Muscle layer of duodenum (tissue), 2 donors: ENCODE measurements around the gene DIPK1C.
"Not testable (repeated sequence)": the region's sequence is repeated elsewhere in the genome, so short reads cannot be mapped to it uniquely, and the experiment has no call there.

ENCODE experiments used
- H3K27ac ChIP-seq: one replicate; pipeline ENCODE4 v1.7.0; 2013; ENCODE audit warnings: mild to moderate bottlenecking, low read length
- H3K27me3 ChIP-seq: one replicate; pipeline ENCODE4 v1.7.0; 2013; ENCODE audit warnings: low read depth, mild to moderate bottlenecking, control low read depth, low read length
- H3K36me3 ChIP-seq, 2 donors: one replicate each; pipeline ENCODE4 v1.7.0; 2013; ENCODE audit warnings: low read length in 2 of 2, control low read depth in 1 of 2, mild to moderate bottlenecking in 1 of 2; ENCODE audit not compliant: insufficient read depth in 2 of 2, control insufficient read depth in 1 of 2
- H3K4me1 ChIP-seq, 2 donors: one replicate each; pipeline ENCODE4 v1.7.0; 2013; ENCODE audit warnings: low read length in 2 of 2, mild to moderate bottlenecking in 2 of 2, control low read depth in 1 of 2, moderate library complexity in 1 of 2; ENCODE audit not compliant: insufficient read depth in 2 of 2, control insufficient read depth in 1 of 2
- H3K4me3 ChIP-seq, 2 donors: one replicate each; pipeline ENCODE4 v1.7.0; 2013; ENCODE audit warnings: low read length in 2 of 2, low read depth in 1 of 2, mild to moderate bottlenecking in 1 of 2
- H3K9me3 ChIP-seq, 2 donors: one replicate each; pipeline ENCODE4 v1.7.0; 2013; ENCODE audit warnings: low read length in 2 of 2, control low read depth in 1 of 2, mild to moderate bottlenecking in 1 of 2; ENCODE audit not compliant: control insufficient read depth in 1 of 2
- donor health status: healthy.

DIPK1C gene

DNA sequence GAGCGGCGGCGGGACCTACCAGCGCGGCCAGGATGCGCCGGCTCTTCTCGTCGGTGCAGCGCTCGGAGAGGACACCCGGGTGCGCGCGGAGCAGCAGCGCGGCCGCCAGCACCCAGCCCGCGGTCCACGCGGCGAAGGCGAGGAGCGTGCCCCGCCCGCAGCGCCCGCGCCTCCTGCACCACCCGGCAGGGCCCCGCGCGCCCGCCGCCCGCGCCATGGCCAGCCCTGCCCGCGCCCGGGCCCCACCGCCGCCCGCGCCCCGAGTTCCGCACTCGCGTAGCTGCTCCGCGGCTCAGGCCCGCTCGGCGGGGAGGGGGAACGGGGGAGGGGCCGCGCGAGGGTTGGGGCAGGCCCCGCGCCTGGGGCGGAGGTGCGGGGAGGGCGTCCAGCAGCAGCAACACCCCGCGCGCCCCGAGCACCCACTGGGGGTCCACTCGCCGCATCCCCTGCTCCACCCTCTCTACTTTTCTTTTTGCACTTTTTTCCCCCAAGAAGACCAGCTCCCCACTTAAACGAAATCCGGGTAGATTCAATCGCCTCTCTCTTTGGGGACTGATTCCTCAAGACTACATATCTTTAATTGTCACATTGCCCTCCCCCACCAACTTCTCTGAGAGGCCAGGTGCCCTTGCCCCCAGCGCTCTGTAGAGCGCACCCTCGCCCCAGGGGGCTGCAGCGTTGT lies at the start of gene DIPK1C:
DIPK1C (minus strand) TSS at position 266 of the 682 bp plus-strand sequence; CDS start at position 217, 49 bp downstream.
- no peaks in the 10 kb centered on the region for H3K36me3 ChIP-seq
- no peaks in the 10 kb centered on the region for H3K9me3 ChIP-seq
- H3K4me3 ChIP-seq = peak within 1 kb of the TSS in 1 of 2 donors; percentile 65
- H3K4me1 ChIP-seq = peaks cover 0 to 20% of the 10 kb centered on the region in 2 donors
- peaks cover 26% of the 10 kb centered on the region for H3K27me3 ChIP-seq
- no peak within 1 kb of the TSS for H3K27ac ChIP-seq

- Histone ChIP-seq H3K4me3 (peak overlapping the region in 1 of 2 donors; percentile 13), H3K27ac (no peak overlapping the region), H3K4me1 (no peaks in the 10 kb centered on the region), H3K9me3 (no peaks in the 10 kb centered on the region), H3K36me3 (peaks cover 68 to 77% of the 10 kb centered on the region in 2 donors), H3K27me3 (no peaks in the 10 kb centered on the region)
Measured at GRCh38 chr18:74506448-74507084, 49.5 kb upstream of the DIPK1C start.

DNA sequence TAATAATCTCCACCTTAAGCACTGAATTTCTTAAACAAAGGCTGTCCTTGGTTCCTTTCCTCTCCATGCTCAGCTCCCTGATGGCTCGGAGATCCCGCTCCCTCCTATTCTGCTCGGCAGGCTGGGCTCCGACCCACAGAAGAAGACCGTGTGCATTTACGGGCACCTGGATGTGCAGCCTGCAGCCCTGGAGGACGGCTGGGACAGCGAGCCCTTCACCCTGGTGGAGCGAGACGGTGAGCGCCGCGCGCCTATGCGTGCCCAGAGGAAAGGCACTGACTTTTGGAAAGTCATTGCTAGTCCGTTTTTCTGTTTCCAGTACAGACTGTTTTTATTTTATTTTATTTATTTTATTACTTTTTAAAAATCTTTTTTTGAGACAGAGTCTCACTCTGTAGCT lies 48.7 kb upstream of the DIPK1C start:
- H3K4me1 ChIP-seq = no peaks in the 10 kb centered on the region
- H3K4me3 ChIP-seq = no peak overlapping the region
- H3K9me3 ChIP-seq = no peaks in the 10 kb centered on the region
- H3K27ac ChIP-seq = no peak overlapping the region
- H3K27me3 ChIP-seq = no peaks in the 10 kb centered on the region
- H3K36me3 ChIP-seq = peaks cover 70 to 77% of the 10 kb centered on the region in 2 donors

DNA sequence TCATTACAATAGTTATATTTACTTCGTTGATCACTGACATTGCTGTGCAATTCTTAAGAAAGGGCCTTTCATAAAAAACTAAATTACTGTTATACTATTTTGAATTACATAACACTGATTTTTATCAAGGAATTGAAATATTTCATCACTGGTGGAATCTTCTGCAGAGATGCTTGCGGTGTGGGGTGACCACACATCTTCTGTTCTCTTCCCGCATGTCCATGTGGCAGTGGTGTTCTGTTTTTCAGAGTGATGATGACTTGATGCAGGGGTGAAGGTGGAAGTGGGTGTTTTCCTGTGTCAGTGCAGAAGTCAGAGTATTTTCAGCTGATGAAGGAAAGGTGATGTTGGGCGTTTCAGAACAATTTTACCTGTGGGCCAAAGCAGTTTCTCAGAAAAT lies 46.0 kb upstream of the DIPK1C start:
- H3K27me3 ChIP-seq = no peaks in the 10 kb centered on the region
- no peaks in the 10 kb centered on the region for H3K9me3 ChIP-seq
- H3K36me3 ChIP-seq = peaks cover 51 to 56% of the 10 kb centered on the region in 2 donors
- H3K4me3 ChIP-seq = no peak overlapping the region
- H3K4me1 ChIP-seq = peaks cover 4 to 12% of the 10 kb centered on the region in 2 donors
- H3K27ac ChIP-seq = no peak overlapping the region

GRCh38 chr18:74501386-74501785 lies 44.3 kb upstream of the DIPK1C start:
- Histone ChIP-seq H3K4me1 (peaks cover 17 to 19% of the 10 kb centered on the region in 2 donors), H3K27ac (peak overlapping the region; percentile 71), H3K36me3 (peaks cover 33 to 40% of the 10 kb centered on the region in 2 donors)

GRCh38 chr18:74500774-74501173 lies 43.7 kb upstream of the DIPK1C start:
- not testable (repeated sequence) for H3K9me3 ChIP-seq, H3K27me3 ChIP-seq, H3K4me3 ChIP-seq
- Histone ChIP-seq H3K27ac (peak overlapping the region; percentile 85), H3K36me3 (peaks cover 33 to 39% of the 10 kb centered on the region in 2 donors), H3K4me1 (peaks cover 17 to 19% of the 10 kb centered on the region in 2 donors)

More at GRCh38 chr18:74501386-74501785, 44.3 kb upstream of the DIPK1C start:
- H3K4me3 ChIP-seq = no peak overlapping the region
- no peaks in the 10 kb centered on the region for H3K27me3 ChIP-seq
- H3K9me3 ChIP-seq = no peaks in the 10 kb centered on the region

GRCh38 chr18:74500372-74500771 lies 43.3 kb upstream of the DIPK1C start:
- H3K27ac ChIP-seq = peak overlapping the region; percentile 85
- H3K27me3 ChIP-seq = no peaks in the 10 kb centered on the region
- no peaks in the 10 kb centered on the region for H3K9me3 ChIP-seq
- H3K36me3 ChIP-seq = peaks cover 33 to 39% of the 10 kb centered on the region in 2 donors
- peak overlapping the region in 1 of 2 donors; percentile 63 for H3K4me3 ChIP-seq
- peaks cover 17 to 19% of the 10 kb centered on the region in 2 donors for H3K4me1 ChIP-seq

DNA sequence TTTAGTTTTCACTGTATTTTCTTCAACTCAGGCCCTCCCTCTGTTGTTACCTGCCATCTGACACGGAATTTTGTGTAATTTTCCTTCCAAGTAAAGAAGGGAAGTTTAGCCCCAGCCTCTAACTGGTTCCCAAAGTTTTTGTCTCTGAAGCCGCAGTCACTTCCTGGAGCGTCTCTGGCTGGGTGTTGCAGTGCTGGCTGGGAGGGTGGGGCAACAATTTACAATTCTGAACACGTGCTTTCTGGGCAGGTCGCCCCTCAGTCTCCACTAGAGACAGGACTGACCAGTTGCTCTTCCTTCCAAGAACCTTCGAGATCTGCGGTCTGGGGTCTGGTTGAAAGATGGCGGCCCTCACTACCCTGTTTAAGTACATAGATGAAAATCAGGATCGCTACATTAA lies 42.5 kb upstream of the DIPK1C start:
- H3K4me1 ChIP-seq = peaks cover 17 to 19% of the 10 kb centered on the region in 2 donors

DNA sequence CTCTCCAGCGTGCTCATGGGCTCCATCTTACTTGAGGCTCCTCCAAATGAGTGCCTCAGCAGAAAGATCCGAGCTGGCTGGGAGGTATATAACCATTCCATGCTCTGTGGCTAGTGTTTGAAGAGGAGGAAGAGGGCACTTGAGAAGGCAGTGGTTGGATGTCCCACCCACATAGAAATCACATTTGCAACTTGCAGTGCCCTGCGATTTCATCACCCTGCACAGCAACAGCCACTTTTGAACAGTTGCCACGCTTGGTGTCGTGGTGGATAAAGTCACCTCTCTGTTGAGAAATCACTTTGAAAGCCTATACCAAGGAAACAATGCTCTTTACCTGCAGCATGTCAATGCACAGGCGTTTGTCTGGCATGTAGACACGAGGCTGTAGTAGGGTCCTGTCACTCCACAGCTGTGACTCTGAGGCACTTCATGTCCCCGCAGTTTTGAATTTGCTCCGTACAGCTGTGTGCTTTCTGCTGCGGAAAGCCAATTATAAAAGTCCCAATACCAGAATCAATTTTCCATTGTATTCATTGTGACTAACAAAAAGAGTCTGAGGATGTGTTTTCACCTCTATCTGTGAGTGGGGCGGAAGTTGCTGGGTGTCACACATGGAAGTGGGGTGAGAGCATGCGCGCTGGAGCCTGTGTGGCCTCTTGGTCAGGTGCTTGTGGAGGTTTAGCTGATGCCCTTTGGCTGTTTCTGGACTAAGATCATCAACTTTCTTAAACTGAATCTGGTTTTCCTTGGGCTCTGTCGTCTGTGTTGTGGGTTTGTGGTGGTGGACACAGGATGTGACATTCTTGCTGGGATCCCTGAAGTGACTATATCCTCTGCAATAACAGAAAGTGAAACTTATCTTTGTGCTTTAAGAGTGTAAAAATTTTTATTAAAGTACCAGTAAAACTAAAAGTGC lies 41.9 kb upstream of the DIPK1C start:
- peak overlapping the region; percentile 36 to 63 for H3K4me3 ChIP-seq
- H3K9me3 ChIP-seq = no peaks in the 10 kb centered on the region
- no peaks in the 10 kb centered on the region for H3K27me3 ChIP-seq
- peak overlapping the region; percentile 85 for H3K27ac ChIP-seq
- peaks cover 17 to 19% of the 10 kb centered on the region in 2 donors for H3K4me1 ChIP-seq
- peaks cover 24 to 26% of the 10 kb centered on the region in 2 donors for H3K36me3 ChIP-seq

More for the DNA sequence above, 42.5 kb upstream of the DIPK1C start:
- H3K9me3 ChIP-seq = no peaks in the 10 kb centered on the region
- H3K4me3 ChIP-seq = peak overlapping the region; percentile 36 to 63
- no peaks in the 10 kb centered on the region for H3K27me3 ChIP-seq
- H3K27ac ChIP-seq = peak overlapping the region; percentile 85
- H3K36me3 ChIP-seq = peaks cover 30 to 32% of the 10 kb centered on the region in 2 donors

DNA sequence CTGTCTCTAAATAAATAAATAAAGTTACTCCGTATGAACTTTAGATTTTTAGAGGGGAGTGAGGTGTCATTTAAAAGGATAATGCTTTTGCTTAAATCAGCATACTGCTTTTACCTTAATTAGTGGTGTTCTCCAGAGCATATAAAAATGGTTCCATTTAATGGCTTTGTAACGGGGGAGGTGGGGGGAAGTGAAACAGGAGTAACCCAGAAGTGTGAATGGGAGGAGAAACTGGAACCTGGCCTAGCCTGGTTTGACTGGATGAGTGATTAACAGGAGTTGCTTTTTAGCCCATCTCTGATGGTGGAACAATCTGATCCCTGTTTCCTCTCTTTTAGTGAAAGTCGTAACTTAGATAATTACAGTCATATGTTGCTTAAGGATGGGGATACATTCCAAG lies 40.7 kb upstream of the DIPK1C start:
- Histone ChIP-seq H3K27me3 (no peaks in the 10 kb centered on the region), H3K36me3 (peaks cover 17 to 19% of the 10 kb centered on the region in 2 donors), H3K27ac (no peak overlapping the region), H3K9me3 (no peaks in the 10 kb centered on the region), H3K4me3 (no peak overlapping the region), H3K4me1 (peaks cover 17 to 19% of the 10 kb centered on the region in 2 donors)

- H3K9me3 ChIP-seq = no peaks in the 10 kb centered on the region
- peak overlapping the region; percentile 90 for H3K27ac ChIP-seq
- H3K36me3 ChIP-seq = peaks cover 12 to 19% of the 10 kb centered on the region in 2 donors
- H3K4me3 ChIP-seq = peak overlapping the region; percentile 89 to 90
- H3K27me3 ChIP-seq = no peaks in the 10 kb centered on the region
- H3K4me1 ChIP-seq = peaks cover 17 to 19% of the 10 kb centered on the region in 2 donors
Measured at GRCh38 chr18:74497324-74497676, 40.2 kb upstream of the DIPK1C start.
